Measurements from ENCODE around the gene DAB2IP. TPM values are rescaled to one million over a fixed set of nuclear protein-coding genes. Genes with fewer than 3 reads are reported as not detected.
"Not testable (repeated sequence)": the region's sequence is repeated elsewhere in the genome, so short reads cannot be mapped to it uniquely, and the experiment has no call there.

Gene DAB2IP
- total RNA-seq, 1 experiment from 2014 or later = 7.3 TPM

DNA sequence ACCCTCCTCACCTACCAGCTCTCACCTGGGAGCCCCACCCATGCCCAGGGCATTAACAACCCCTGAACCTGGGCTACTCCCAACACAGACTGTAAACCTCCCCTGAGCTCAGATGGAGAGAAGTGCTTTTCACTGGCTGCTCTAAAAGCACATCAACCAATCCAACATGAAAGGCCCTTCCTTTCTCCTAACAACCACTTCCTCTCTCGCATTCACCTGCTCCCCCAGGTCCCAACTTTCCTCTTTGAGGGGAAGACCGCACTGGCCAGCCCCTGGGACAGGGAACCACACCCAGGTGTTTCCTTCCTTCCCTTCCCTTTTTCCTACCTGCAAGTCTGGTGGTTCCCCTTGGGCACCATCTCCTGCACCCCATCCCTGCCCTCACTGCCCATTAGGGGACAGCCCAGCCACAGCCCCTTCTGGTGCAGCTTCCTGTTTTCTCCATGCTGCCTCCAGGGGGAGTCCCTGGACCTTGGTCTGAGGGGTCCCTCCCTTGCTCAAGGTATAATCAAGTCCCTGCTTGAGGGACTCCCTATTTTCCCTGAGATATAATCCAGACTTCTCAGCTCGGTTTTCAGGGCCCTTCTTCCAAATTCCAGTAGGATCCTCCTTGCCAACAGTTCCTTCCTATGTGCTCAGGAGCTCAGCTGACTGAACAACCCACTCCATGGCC, 30.5 kb upstream of the DAB2IP start:
- no peaks in the 10 kb centered on the region for H3K36me3 ChIP-seq
- no peaks in the 10 kb centered on the region for H3K9me3 ChIP-seq
- H3K27me3 ChIP-seq = no peaks in the 10 kb centered on the region
- no peak overlapping the region for H3K4me3 ChIP-seq
- no peak for DNase-seq

DNA sequence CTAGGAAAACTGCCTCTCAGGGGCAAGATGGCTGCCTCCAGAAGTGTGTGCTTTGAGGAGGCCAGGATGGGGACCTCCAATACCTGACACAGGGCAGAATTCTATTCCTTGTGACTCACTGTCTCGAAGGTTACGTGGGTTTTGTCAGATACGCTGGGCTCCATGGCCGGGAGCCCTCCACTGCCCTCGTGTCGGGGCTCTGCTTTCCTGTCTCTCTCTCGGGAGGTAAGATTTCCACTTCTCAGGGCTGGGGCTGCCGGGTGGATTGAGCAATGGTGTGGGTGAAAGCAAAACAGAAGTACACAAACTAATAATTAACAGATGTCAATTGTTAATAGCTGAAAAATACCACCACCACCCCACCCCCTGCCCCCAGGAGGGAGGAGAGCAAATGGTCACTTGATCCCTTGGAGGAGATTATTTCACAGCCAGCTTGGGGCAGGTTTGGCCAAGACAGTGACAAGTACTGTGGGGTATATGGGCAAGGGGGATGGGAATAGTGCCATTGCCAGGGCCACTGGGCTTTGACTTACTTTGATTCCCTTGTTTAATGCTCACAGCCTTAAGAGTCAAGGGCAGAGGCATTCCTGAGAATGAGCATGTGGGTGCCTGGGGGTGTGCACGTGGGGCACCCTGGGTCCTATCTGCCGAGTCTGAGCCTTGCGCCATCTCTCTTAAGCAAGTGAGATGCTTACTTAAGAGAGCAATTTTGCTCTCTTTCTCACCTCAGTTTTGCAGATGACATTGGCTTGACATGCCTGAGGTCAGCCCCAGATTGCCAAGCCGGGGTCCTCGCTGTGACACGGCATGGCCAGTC, 28.8 kb upstream of the DAB2IP start:
- DNase-seq = no peak

DNA sequence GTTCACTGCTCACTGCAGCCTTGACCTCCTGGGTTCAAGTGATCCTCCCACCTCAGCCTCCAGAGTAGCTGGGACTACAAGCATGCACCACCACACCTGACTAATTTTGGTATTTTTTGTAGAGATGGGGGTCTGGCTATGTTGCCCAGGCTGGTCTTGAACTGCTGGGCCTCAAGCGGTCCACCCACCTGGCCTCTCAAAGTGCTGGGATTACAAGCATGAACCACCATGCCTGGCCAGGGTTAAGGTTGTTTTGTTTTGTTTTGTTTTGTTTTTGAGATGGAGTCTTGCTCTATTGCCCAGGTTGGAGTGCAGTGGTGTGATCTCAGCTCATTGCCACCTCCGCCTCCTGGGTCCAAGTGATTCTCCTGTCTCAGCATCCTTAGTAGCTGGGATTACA, 28.0 kb upstream of the DAB2IP start:
- not testable (repeated sequence) for DNase-seq, H3K9me3 ChIP-seq, H3K4me3 ChIP-seq, H3K27me3 ChIP-seq, H3K36me3 ChIP-seq

More for the DNA sequence above, 28.8 kb upstream of the DAB2IP start:
- Histone ChIP-seq H3K36me3 (no peaks in the 10 kb centered on the region), H3K9me3 (no peaks in the 10 kb centered on the region), H3K4me3 (no peak overlapping the region), H3K27me3 (no peaks in the 10 kb centered on the region)

DNA sequence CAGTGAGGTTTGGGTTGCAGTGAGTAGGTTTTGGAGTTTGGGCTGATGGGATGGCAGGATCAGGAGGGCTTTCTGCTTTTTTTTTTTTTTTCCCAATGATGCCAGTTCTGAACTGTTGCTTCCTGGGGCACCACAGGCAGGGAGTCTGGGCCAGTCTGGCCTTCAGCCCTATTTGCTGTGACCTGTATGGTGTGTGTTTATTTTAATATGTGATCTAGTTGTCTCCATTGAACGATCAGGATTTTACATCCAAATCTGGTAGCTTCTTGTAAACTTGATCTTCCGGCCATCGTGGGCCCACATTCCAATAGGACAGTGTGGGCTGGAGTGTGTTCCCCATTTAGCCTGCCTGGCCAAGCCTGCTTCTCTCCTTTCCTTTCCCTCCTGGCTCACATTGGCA, 25.8 kb upstream of the DAB2IP start:
- DNase-seq = no peak
- H3K4me3 ChIP-seq = no peak overlapping the region
- no peaks in the 10 kb centered on the region for H3K27me3 ChIP-seq
- H3K9me3 ChIP-seq = no peaks in the 10 kb centered on the region
- no peaks in the 10 kb centered on the region for H3K36me3 ChIP-seq

- no peaks in the 10 kb centered on the region for H3K36me3 ChIP-seq
- no peaks in the 10 kb centered on the region for H3K9me3 ChIP-seq
- DNase-seq = no peak
- no peak overlapping the region for H3K4me3 ChIP-seq
- H3K27me3 ChIP-seq = no peaks in the 10 kb centered on the region
These were observed 25.4 kb upstream of the DAB2IP start for GRCh38 chr9:121626012-121626411.

DNA sequence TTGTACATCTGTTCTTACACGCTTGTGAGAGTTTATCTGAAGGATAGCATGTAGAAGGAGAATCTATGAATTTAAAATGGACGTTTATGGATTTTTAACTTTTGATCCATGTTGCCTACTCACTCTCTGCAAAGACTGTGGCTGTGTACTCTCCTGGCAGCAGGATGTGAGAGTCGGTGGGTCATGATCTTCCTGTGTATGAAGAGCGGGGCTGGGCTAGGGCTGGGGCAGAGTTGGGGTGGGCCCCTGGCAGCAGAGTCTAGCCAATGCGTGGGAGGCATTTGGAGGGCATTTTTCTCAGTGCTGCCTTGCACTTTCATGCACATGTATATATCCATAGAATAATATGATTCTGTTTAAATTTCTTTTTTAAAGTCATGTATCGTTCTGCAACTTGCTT, 24.0 kb upstream of the DAB2IP start:
- no peaks in the 10 kb centered on the region for H3K9me3 ChIP-seq
- H3K27me3 ChIP-seq = no peaks in the 10 kb centered on the region
- H3K36me3 ChIP-seq = no peaks in the 10 kb centered on the region
- DNase-seq = no peak
- no peak overlapping the region for H3K4me3 ChIP-seq

DNA sequence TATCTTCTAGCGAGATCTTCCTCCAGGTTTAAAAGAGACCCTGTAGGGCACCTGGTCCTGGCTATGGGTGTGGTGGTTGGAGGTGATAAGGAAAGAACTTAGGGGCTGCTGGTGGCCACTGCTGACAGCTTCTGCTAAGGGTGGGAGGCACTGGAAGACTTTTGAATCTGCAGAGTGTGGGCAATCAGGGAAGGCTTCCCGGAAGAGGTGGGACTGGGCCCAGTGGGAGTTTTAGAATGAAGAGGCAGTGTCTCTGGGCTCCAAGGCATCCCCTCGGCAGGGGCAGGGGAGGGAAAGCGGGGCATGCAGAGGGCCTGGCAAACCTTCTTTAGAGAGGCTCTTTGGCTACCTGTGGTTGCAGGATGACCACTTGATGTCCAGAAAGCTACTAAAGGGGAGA, 23.0 kb upstream of the DAB2IP start:
- DNase-seq = no peak
- H3K36me3 ChIP-seq = no peaks in the 10 kb centered on the region
- no peaks in the 10 kb centered on the region for H3K27me3 ChIP-seq
- no peaks in the 10 kb centered on the region for H3K9me3 ChIP-seq
- no peak overlapping the region for H3K4me3 ChIP-seq

- H3K36me3 ChIP-seq = no peaks in the 10 kb centered on the region
- no peaks in the 10 kb centered on the region for H3K27me3 ChIP-seq
- no peak for DNase-seq
- no peak overlapping the region for H3K4me3 ChIP-seq
- H3K9me3 ChIP-seq = no peaks in the 10 kb centered on the region
These were observed 20.3 kb upstream of the DAB2IP start for GRCh38 chr9:121631115-121631514.

- Histone ChIP-seq H3K4me3 (no peak overlapping the region), H3K36me3 (no peaks in the 10 kb centered on the region), H3K9me3 (no peaks in the 10 kb centered on the region), H3K27me3 (no peaks in the 10 kb centered on the region)
- DNase-seq = no peak
These were observed 19.4 kb upstream of the DAB2IP start for GRCh38 chr9:121631978-121632418.

GRCh38 chr9:121633119-121633714, 18.2 kb upstream of the DAB2IP start:
- H3K27me3 ChIP-seq = no peaks in the 10 kb centered on the region
- no peaks in the 10 kb centered on the region for H3K36me3 ChIP-seq
- H3K9me3 ChIP-seq = no peaks in the 10 kb centered on the region
- no peak for DNase-seq
- no peak overlapping the region for H3K4me3 ChIP-seq

DNA sequence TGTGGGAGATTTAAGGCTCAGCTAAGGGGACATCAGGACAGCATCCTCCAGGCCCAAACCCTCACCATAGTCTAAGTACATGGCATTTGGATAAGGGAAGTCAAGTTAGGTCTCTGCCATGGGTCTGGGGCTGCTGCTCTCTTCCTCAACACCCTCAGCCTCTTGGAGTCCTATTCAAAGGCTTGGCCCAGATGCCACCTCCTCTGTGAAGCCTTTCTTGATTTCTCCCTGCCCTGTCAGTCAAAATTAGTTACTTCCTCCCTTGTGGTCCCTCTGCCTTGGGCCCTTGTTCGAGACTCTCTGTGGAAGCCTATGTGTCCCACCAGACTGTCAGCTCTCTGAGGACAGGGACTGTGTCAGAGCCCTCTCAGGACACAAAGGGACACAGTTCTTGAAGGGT, 17.7 kb upstream of the DAB2IP start:
- Histone ChIP-seq H3K4me3 (no peak overlapping the region), H3K36me3 (no peaks in the 10 kb centered on the region), H3K9me3 (no peaks in the 10 kb centered on the region), H3K27me3 (no peaks in the 10 kb centered on the region)
- no peak for DNase-seq

DNA sequence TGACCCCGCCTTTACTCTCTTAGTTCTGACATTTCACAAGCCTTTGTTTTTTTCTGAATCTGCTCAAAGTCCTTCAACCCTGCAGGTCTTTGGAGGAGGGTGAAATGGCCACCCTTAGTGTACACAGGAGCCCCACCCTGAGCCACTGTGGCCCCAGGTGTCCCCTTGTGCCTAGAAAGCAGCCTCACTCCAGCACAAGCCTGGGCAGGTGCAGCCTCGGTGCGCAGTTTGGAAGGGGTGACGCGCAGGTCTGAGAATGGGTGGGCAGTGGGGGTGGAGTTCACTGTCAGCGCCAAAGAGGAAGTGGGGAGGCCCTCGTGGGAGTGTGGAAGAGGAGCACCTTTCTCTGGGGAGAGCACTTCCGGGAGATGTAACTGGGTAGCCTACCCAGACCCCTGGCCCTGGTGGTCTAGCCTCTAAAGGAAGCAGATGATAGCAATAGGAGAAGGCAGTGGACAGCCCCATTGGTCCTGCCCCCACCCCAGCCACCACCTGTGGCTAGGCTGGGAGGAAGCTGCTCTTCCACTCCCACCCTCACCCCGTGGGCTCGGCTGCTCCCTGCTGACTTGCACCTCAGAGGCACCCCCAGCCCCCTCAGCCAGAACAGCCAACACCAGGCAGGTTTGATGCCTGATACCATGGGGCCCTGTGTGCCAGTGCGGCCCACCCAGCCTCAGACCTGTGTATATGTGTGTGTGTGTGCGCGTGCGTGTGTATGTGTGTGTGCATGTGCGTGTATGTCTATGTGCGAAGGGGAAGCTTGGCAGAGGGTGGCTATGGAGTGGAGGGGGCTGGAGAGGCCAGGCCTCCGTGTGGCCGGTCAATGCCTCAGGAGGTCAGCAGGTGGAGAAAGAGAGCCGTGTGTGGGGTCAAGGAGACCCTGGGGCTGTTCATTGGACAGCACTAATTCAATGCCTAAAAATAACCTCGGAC, 16.8 kb upstream of the DAB2IP start:
- Histone ChIP-seq H3K27me3 (no peaks in the 10 kb centered on the region), H3K36me3 (no peaks in the 10 kb centered on the region), H3K4me3 (no peak overlapping the region), H3K9me3 (peaks cover 2% of the 10 kb centered on the region; the same call in 1 of the 2 replicates)
- DNase-seq = peak; percentile 32

DNA sequence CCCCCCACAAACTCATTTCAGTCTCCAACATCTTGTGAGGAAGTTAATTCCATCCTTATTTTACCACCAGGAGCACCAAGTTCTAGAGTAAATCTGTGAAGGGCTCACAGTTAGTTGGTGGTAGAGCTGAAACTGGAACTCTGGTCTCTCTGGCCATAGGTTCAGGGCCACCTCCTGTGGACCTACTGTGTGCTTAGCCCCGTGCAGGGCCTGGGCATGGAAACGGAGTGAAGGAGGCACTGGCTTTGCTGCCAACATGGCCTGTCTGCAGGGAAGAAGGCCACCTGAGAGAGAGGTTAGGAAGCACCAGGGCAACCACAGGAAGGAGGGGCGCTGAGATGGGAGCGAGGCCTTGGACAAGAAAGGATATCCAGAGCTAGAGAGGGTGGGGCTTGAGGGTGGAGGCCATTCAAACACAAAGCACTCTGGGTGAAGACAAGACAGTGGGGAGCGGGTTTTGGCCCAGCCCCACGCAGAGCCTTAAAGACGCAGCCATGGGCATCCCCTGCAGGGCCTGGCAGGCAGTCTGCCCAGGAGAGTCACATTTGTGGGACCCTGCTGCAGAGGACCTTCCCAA, 16.0 kb upstream of the DAB2IP start:
- H3K36me3 ChIP-seq = no peaks in the 10 kb centered on the region
- no peak for DNase-seq
- H3K4me3 ChIP-seq = no peak overlapping the region
- peaks cover 2% of the 10 kb centered on the region; the same call in 1 of the 2 replicates for H3K9me3 ChIP-seq
- H3K27me3 ChIP-seq = no peaks in the 10 kb centered on the region

GRCh38 chr9:121636341-121636865, 15.0 kb upstream of the DAB2IP start:
- H3K9me3 ChIP-seq = peaks cover 2% of the 10 kb centered on the region; the same call in 1 of the 2 replicates
- peak; percentile 52 for DNase-seq
- no peaks in the 10 kb centered on the region for H3K27me3 ChIP-seq
- no peak overlapping the region for H3K4me3 ChIP-seq
- no peaks in the 10 kb centered on the region for H3K36me3 ChIP-seq

DNA sequence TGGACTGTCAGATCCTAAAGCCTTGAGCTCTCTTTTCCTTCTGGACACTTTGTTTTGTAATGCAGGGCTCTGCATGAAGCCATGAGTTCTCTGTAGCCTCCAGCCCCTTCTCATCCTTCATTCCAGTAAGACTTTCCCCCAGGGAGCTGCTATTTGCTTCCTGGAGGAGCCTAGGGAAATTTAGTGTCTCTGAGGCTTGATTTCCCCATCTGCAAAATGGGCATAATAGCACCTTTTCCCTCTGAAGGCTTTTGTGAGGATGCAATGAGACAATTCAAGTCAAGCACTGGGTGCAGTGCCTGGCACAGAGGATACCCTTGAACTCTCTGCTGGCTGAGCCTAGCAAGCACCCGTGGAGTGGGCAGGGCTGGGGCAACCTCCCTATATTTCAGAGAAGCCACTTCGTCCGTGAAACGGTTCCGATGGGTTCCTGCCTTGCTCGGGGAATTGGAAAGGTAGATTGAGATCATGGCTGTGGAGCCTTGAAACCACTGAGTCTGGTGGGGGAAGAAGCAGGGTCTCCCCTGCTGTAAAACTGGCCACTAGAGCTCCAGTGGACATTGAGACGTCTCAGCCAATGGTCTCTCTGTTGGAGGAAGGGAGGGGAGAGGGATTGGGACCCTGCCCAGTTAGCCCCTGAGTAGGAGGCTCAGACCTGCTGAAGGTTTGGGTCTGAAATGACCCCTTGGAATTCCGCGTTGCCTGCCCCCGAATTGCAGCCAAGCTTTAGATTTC, 14.3 kb upstream of the DAB2IP start:
- DNase-seq = no peak
- Histone ChIP-seq H3K9me3 (peaks cover 2% of the 10 kb centered on the region; the same call in 1 of the 2 replicates), H3K4me3 (no peak overlapping the region), H3K27me3 (no peaks in the 10 kb centered on the region), H3K36me3 (no peaks in the 10 kb centered on the region)
